ENCODE data around the gene ERVH48-1.
"Not testable (repeated sequence)": the region's sequence is repeated elsewhere in the genome, so short reads cannot be mapped to it uniquely, and the experiment has no call there.

Gene ERVH48-1

DNA sequence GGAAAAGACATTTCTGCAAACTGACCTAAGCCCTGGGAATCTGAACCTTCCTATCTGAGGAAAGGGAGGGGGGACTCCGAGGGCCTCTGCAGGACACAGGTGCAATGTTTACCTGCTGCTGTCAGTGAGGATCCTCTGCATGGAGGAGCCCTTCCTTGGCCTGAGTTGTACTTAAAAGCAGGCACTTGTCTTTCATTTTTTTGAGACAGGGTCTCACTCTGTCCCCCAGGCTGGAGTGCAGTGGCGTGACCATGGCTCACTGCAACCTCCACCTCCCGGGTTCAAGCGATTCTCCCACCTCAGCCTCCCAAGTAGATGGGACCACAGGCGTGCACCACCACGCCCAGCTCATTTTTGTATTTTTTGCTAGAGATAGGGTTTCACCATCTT is 13.2 kb upstream of the ERVH48-1 start:
- not testable (repeated sequence) for DNase-seq

DNA sequence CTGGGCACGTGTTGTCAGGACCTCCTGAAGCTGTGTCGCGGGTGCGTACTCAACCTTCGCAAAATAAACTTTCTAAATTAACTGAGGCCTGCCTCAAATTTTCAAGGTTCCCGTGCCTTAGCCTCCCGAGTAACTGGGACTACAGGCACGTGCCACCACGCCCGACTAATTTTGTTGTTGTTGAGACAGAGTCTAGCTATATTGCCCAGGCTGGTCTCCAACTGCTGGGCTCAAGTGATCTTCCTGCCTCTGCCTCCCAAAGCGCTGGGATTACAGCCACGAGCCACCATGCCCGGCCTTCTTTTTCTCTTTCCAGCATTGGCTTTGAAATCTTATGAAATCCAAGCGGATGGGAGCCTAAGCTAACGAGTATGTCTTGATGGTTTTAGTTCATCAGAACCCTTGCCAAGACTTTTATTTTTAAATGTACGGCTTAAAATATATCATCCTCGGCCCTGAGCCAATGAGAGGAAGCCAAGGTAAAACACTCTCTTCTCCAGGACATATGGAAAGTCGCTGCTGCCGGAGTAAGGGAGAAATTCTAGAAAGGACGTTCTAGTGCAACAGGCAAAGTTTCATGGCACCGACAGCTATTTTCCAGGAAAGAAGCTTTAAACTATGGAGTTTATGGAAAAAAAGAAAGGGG is 12.7 kb upstream of the ERVH48-1 start:
- DNase-seq, result no peak

DNA sequence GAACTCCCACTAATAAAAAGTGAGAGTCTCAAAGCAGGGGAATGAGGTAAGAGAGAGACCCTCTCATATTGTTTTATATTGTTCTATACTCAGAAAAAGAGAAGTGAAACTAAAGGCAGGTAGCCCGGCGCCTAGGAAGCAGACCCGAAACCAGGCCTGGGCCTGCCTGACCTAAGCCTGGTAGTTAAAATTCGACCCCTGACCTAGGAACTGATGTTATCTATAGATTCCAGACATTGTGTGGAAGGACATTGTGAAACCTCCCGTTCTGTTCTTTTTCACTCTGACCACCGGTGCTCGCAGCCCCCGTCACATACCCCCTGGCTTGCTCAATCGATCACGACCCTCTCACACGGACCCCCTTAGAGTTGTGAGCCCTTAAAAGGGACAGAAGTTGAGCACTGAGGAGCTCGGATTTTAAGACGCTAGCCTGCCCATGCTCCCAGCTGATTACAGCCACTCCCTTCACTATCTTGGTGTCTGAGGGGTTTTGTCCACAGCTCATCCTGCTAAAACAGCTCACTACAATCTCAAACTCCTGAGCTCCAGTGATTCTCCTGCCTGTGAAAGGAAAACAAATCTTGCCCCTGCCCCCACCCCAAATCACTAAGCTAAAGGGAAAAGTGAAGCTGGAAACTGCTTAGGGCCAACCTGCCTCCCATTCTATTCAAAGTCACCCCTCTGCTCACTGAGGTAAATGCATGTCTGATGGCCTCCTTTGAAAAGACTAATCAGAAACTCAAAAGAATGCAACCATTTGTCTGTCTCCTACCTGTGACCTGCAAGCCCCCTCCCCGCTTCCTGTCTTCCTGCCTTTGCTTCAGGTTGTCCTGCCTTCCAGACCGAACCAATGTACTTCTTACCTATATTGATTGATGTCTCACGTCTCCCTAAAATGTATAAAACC is 11.9 kb upstream of the ERVH48-1 start:
- not testable (repeated sequence) for DNase-seq

DNA sequence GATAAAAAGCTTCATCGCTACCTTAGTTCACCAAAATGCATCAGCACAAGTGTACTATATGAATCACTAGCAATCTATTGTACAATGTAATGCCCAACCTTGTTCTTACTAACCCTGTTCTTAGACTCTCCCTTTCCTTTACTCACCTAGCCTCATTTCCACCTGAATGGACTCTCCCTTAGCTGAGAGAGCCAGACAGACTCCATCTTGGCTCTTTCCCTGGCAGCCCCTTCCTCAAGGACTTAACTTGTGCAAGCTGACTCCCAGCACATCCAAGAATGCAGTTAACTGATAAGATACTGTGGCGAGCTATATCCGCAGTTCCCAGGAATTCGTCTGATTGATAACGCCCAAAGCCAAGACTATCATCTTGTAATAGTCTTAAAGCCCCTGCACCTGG is 10.9 kb upstream of the ERVH48-1 start:
- DNase-seq, result not testable (repeated sequence)

DNA sequence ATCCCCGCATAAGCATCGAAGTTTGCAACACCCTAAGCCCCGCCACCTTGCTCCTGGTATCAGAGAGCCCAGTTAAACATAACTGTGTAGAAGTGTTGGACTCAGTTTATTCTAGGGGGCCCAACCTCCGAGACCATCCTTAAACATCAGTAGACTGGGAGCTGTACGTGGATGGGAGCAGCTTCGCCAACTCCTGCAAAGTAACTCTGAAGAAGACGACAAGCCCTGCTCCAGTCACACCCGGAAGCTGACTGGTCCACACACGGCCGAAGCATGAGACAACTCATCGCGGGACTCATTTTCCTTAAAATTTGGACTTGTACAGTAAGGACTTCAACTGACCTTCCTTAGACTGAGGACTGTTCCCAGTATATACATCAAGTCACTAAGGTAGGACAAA is 8.5 kb upstream of the ERVH48-1 start:
- DNase-seq, result not testable (repeated sequence)

DNA sequence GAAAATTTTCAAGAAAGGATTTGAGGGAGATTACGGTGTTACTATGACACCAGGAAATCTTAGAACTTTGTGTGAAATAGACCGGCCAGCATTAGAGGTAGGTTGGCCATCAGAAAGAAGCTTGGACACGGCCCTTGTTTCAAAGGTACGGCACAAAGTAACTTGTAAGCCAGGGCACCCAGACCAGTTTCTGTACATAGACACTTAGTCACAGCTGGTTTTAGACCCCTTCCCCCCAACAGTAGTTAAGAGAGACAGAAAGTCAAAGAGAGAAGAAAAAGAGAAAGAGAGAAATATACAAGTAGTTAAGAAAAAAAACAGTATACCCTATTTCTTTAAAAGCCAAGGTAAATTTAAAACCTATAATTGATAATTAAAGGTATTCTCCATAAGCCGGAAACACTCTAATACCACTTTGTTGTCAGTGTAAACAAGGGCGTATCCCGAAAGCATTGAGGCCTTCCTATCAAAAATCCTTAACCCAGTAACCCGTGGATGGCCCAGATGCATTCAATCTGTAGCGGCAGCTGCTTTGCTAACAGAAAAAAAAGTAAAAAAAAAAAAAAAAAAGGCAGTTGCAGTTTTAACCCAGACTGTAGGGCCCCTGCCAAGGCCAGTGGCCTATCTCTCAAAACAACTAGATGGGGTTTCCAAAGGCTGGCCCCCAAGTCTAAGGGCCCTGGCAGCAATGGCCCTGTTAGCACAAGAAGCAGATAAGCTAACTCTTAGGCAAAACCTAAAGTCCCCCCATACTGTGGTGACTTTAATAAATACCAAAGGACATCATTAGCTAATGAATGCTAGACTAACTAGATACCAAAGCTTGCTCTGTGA is 7.9 kb upstream of the ERVH48-1 start:
- not testable (repeated sequence) for DNase-seq

DNA sequence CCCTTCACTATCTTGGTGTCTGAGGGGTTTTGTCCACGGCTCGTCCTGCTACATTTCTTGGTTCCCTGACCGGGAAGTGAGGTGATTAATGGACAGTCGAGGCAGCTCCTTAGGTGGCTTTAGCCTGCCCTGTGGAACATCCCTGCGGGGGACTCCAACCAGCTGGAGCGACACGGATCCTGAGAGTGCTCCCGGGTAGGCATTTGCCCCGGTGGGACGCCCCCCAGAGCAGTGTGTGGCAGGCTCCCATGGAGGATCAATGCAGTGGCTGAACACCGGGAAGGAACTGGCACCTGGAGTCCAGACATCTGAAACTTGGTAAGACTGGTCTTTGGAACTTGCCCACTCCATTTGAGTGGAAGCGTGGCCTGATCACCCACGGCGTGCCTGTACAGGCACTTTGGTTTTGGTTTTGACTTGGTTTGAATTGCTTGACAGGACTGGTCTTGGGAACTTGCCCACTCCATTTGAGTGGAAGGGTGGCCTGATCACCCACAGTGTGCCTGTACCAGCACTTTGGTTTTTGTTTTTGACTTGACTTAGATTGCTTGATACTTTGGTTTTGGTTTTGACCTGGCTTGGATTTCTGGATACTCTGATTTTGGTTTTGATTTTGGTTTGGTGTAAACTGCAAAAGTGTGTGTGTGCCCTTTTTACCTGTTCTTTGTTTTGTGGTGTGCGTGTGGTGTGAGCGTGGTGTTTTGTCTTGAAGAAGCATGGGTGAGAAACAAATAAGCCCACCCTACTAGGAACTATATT is 7.1 kb upstream of the ERVH48-1 start:
- DNase-seq, result not testable (repeated sequence)

DNA sequence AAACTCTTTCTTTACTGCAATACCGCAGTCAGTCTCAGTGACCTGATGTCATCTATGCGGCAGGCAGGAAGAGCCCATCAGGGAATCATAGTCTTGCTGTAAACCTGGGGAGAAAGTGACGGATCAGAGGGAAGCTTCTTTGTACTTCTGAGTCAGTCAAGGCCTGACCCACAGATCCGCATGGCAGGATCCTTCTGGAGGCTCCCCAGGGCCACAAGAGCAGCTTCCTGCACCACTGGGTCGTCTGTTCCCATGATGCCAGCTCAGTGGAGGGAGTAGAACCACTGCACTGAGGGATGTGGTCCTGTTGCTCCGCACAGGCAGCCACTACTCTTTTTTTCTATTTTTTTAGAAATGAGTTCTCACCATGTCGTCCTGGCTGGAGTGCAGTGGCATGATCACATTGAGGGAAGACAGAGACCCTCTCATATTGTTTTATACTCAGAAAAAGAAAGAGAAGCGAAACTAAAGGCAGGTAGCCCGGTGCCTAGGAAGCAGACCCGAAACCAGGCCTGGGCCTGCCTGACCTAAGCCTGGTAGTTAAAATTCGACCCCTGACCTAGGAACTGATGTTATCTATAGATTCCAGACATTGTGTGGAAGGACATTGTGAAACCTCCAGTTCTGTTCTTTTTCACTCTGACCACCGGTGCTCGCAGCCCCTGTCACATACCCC is 6.3 kb upstream of the ERVH48-1 start:
- DNase-seq, result no peak

DNA sequence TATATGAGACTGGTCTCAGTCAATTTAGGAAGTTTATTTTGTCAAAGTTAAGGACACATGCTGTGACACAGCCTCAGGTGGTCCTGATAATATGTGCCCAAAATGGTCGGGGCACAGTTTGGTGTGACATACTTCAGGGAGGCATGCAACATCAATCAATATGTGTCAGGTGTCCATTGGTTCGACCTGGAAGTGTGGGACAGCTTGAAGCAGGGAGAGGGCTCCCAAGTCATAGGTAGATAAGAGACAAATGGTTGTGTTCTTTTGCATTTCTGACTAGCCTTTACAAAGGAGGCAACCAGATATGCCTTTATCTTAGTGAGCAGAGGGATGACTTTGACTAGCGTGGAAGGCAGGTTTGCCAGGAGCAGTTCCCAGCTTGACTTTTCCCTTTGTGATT is 4.5 kb upstream of the ERVH48-1 start:
- no peak for DNase-seq

DNA sequence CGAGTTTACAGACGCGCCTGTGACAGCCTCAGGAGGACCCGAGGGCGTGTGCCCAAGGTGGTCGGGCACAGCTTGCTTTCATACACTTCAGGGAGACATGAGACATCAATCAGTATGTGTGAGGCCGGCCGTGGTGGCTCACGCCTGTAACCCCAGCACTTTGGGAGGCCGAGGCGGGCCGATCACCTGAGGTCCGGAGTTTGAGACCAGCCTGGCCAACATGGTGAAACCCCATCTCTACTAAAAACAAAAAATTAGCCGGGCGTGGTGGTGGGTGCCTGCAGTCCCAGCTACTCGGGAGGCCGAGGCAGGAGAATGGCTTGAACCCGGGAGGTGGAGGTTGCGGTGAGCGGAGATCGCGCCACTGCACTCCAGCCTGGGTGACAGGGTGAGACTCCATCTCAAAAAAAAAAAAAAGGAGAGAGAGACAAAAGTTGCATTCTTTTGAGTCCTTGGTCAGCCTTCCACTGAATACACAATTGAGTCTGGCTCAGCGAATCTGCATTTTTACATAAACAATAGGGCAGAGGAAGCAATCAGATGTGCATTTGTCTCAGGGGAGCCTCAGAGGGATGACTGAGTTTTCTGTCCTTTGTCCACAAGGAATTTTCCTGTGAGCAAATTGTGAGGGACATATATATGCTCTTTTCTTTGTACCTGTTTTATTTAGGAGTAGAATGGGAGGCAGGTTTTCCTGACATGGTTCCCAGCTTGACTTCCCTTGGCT is 2.2 kb upstream of the ERVH48-1 start:
- DNase-seq, result not testable (repeated sequence)

DNA sequence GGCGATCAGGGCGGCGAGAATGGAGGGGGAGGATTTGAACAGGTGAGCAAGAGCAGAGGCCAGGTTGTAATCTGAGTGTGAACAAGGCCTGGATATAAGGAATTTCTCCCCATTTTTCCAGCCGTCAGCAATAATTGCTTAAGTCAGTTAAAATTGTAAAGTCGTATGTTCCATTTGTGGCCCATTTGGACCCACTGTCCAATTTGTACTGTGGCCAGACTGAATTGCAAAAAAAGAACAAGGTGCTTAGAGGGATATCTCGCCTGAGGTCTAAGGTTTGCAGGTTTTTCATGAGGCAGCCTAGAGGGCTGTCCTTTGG is 1.0 kb downstream of the ERVH48-1 start:
- no peak for DNase-seq

DNA sequence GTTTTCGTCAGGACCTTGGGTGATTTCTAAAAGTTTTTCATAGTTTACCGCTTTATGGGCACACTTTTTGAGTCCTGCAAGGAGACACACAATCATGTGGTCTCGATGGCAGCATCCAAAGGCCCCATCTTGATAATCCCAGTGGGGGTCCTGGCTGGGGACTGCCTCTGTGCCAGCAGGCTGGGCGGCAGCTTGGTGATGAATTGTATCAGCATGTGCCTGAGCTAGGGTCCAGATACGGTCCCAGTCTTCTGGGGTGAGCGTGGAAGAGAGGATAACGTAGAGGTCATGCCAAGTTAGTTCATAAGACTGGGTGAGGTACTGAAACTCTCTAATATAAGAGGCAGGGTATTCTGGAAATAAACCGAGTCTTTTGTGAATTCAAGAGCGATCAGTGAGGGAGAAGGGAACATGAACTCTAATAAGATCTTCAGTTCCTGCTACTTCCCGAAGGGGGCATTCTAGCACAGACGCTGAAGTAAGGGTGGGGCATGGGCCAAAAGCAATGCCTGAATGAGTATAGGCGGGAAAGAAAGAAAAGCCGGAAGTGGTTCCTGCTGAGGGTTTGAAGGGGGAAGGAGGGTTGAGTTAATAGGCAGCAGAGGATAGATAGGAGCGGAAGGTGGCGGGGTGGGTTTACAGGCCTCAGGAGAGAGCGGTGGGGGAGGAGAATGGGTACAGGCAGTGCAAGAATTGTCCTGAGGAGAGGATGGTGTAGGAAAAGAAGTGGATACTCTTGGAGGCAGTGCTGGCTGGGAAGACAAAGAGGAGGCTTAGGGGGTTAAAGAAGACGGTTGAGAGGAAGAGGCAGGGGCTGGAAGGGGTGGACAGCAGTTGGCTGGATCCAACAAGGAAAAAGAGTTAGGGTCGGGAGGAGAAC is 1.6 kb downstream of the ERVH48-1 start:
- DNase-seq, result peak; percentile 87

DNA sequence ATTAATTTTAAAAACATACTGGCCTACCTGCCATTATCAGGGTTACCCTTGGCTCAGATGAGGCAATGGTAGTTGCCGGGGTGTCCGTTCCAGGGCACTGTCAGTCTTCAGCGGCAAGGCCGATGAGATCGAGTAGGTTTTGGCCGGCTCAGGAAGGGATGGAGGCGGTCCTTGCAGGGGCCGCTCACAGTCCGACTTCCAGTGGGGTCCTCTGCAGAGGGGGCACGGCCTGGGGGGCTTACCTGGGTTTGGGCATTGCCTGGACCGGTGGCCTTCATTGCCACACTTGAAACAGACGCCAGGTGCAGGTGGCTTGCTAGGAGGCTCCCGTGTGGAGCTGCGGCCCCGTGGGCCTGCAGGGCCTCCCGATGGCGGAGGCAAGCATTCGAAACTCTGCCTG is 2.5 kb downstream of the ERVH48-1 start:
- no peak for DNase-seq

DNA sequence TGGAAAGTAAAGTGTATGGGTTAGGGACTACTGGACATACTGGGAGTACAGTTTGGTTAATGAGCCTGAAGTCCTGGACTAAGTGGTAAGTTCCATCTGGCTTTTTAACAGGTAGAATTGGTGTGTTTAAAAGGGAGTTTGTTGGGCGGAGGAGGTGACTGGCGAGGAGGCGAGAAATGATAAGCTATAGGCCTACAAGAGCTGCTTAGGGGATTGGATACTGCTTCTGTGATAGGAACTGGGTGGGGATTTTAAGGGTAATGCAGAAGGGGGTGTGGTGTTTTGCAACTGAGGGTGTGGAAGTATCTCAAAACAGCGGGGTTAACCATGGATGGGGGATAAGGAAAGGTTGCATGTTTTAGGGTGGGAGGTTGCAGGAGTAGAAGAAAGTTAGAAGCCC is 3.5 kb downstream of the ERVH48-1 start:
- DNase-seq, result no peak

DNA sequence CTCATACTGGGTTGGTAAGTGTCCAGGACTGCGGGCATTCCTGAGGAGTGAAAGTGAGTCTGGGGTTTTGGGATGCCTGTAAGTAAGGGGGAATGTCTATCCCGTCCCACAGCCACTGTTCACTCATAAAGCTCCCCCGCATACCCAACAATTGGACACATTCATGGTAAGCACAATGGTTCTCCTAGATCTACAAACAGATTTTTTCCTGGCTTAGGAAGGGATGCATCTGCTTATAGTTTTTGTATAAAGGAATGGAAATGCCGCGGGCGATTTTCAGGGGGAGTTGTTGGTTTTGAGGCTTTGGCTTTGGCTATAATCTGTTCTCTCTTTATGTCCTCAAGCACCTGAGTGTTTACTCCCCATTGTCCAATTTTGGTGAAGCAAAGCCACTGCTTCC is 7.1 kb downstream of the ERVH48-1 start:
- DNase-seq, result no peak

DNA sequence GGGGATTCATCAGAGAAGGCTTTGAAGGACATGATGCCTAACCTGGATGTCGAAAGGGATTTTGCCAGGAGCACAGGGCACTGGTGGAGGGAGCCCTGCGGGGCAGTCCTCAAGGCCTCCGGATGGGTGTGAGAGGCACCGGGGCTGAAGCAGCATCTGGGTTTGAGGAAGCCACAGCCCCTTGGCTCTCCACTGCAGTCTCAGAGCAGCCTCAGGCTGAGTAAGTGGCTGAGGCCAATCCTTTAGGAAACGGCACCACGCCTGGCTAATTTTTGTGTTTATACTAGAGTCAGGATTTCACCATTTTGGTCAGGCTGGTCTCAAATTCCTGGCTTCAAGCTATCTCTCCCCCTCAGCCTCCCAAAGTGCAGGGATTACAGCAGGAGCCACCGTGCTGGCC is 12.0 kb downstream of the ERVH48-1 start:
- peak; percentile 48 for DNase-seq

DNA sequence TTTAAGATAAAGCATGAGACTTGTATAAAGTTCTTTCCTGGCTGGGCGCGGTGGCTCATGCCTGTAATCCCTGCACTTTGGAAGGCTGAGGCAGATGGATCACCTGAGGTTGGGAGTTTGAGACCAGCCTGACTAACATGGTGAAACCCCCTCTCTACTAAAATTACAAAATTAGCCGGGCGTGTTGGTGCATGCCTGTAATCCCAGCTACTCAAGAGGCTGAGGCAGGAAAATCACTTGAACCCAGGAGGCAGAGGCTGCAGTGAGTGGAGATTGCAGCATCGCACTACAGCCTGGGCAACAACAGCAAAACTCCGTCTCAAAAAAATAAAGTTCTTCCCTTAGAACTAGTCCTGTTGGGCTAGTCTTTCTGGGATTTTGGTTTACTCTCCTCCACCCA is 13.5 kb downstream of the ERVH48-1 start:
- DNase-seq, result not testable (repeated sequence)

DNA sequence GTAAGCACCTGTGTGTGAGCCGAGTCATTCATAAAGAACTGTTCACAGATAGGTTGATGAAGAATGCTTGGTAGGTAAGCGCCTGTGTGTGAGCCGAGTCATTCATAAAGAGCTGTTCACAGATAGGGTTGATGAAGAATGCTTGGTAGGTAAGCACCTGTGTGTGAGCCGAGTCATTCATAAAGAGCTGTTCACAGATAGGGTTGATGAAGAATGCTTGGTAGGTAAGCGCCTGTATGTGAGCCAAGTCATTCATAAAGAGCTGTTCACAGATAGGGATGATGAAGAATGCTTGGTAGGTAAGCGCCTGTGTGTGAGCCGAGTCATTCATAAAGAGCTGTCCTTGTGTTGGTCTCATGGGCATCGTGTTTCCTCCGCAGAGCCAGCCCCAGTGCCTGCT is 16.9 kb downstream of the ERVH48-1 start:
- not testable (repeated sequence) for DNase-seq

DNA sequence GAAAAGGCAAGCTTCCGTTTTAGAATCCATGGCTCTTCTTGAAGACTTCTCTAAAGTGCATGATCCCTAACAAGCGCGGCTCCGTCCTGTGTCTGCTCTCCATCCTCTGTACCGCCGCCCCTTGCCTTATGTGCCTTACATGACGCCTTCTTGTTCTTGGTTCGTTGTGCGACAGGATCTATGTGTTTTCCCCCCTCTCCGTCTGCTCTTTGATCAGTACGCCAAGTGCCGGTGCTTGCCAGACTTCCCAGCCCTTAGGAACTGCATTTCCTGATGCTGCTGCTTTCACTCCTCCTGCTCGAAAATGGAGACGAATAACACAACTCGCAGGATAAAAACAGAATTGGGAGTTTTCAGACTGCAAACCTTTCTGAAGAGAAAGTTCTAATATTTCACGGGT is 19.2 kb downstream of the ERVH48-1 start:
- no peak for DNase-seq

DNA sequence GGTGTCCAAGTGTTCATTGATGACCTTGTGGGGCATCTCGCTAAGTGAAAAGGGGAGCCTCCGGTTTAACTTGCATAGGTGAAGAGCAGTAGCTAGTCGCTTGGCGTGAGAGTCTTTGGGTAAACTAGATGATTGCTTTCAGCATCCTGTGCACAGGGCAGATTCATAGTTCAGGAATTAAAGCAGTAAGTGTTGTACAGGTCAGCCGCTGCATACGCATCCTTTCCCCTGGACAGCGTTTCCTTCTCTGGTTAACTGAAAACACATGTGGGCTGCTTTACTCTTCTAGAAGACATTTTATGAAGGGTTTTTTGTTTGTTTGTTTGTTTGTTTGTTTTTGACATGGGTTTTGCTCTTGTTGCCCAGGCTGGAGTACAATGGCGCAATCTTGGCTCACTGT is 20.2 kb downstream of the ERVH48-1 start:
- no peak for DNase-seq

DNA sequence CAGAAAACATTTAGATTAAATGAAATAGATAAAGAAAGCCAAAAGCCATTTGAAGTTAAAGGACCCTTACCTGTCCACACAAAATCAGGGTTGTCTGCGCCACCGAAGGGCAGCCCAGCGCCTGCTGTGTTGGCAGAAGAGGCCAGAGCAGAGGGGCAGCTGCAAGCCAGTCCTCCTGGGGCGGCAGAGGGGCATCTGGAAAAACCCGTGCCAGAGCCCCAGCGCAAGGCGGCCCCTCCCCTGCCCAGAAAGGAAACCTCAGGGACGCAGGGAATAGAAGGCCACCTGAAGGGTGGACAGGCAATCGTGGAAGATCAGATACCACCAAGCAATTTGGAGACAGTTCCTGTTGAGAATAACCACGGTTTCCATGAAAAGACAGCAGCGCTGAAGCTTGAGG is 21.6 kb downstream of the ERVH48-1 start:
- no peak for DNase-seq

Data from kidney glomerular epithelial cell (primary cell).